Prostate gland (tissue), 2 donors: ENCODE measurements around the gene DHRS12.

ENCODE experiments used
- CTCF ChIP-seq, 4 experiments: fragments of 200-600 bp in 2 of 4; fragments of 450-650 bp in 2 of 4; sonication (generic) in 2 of 4; IDR thresholded peaks; 1 replicate in 3 of 4; 2 replicates in 1 of 4; pipeline ENCODE4 v1.5.1; 2016 to 2019; ENCODE audit warnings: antibody characterized with exemption in 4 of 4, mild to moderate bottlenecking in 2 of 4, moderate library complexity in 2 of 4
- POLR2A ChIP-seq: fragments of 450-650 bp; IDR thresholded peaks from one replicate; pipeline ENCODE4 v1.6.1; 2016; ENCODE audit warnings: antibody characterized with exemption, mild to moderate bottlenecking
- POLR2AphosphoS5 ChIP-seq: sonication (generic); formaldehyde crosslinking; IDR thresholded peaks from one replicate; pipeline ENCODE4 v1.6.1; 2017; ENCODE audit warnings: antibody characterized with exemption

GRCh38 chr13:51827254-51827653 lies 23.3 kb upstream of the DHRS12 start:
- TF ChIP-seq CTCF (IDR thresholded peaks at IDR 0.05) (no peak), POLR2A (no peak), POLR2AphosphoS5 (no peak)
